Colonic mucosa (tissue), 4 donors: Measurements from ENCODE around the gene SLC6A6. TPM values are rescaled to one million over a fixed set of nuclear protein-coding genes. Genes with fewer than 3 reads are reported as not detected.

Source experiments
- DNase-seq: peaks from one replicate; pipeline ENCODE4 v3.0.0-alpha.2; 2020
- H3K27ac ChIP-seq: fragments of 200-600 bp; one replicate; pipeline ENCODE4 v1.8.0; 2021
- H3K27me3 ChIP-seq: fragments of 200-600 bp; one replicate; pipeline ENCODE4 v1.8.0; 2021
- H3K36me3 ChIP-seq: fragments of 200-600 bp; one replicate; pipeline ENCODE4 v1.8.0; 2021
- H3K4me1 ChIP-seq: fragments of 200-600 bp; one replicate; pipeline ENCODE4 v1.8.0; 2021; ENCODE audit warnings: mild to moderate bottlenecking
- H3K4me3 ChIP-seq: fragments of 200-600 bp; one replicate; pipeline ENCODE4 v1.8.0; 2021
- H3K9ac ChIP-seq, 2 donors: one replicate each; pipeline ENCODE4 v1.7.0; 2013; ENCODE audit warnings: control low read depth in 2 of 2, low read depth in 2 of 2, low read length in 2 of 2
- H3K9me3 ChIP-seq: fragments of 200-600 bp; one replicate; pipeline ENCODE4 v1.8.0; 2021
- CTCF ChIP-seq: fragments of 200-600 bp; IDR thresholded peaks from one replicate; pipeline ENCODE4 v1.8.0; 2022; ENCODE audit warnings: antibody characterized with exemption, mild to moderate bottlenecking
- intact Hi-C: fragments of 100-400 bp; cut with DNase I; formaldehyde crosslinking; loops from one replicate; pipeline ENCODE4 v1.14.1; 2022
- total RNA-seq, 2 donors: library from RNA; stranded (reverse); fragmentation: NEBNext Ultra II Directional in 1 of 2; extraction: Animal tissue kit (Norgen Biotek cat#: 25700) in 1 of 2; gene quantifications; one replicate each; pipeline ENCODE4 v1.2.1, GENCODE V29; 2021
- donor health status: healthy.
- donor health status: DM: no; HTN: no; CAD: no.
- donor health status: DM: no; HTN: no; CAD: no.

SLC6A6 gene
- total RNA-seq, 2 donors from 2014 or later: 7.2 to 13.0 TPM

GRCh38 chr3:14481018-14481645 lies 78.7 kb downstream of the SLC6A6 start:
- Histone ChIP-seq H3K9me3 (no peaks in the 10 kb centered on the region), H3K36me3 (no peaks in the 10 kb centered on the region), H3K27ac (no peak overlapping the region), H3K4me1 (no peaks in the 10 kb centered on the region), H3K9ac (no peak overlapping the region), H3K27me3 (no peaks in the 10 kb centered on the region), H3K4me3 (no peak overlapping the region)
- intact Hi-C loops: no loop called here
- DNase-seq: no peak
- no peak for TF ChIP-seq CTCF

- no peak overlapping the region for H3K27ac ChIP-seq
- H3K9ac ChIP-seq: no peak overlapping the region
Observed at GRCh38 chr3:14481646-14482036, 79.2 kb downstream of the SLC6A6 start.

GRCh38 chr3:14482271-14482721 lies 79.9 kb downstream of the SLC6A6 start:
- intact Hi-C loops: no loop called here
- Histone ChIP-seq H3K9me3 (no peaks in the 10 kb centered on the region), H3K36me3 (no peaks in the 10 kb centered on the region), H3K27ac (no peak overlapping the region), H3K9ac (no peak overlapping the region), H3K27me3 (no peaks in the 10 kb centered on the region), H3K4me3 (no peak overlapping the region), H3K4me1 (no peaks in the 10 kb centered on the region)
- TF ChIP-seq CTCF: no peak
- DNase-seq: no peak

More at GRCh38 chr3:14481646-14482036, 79.2 kb downstream of the SLC6A6 start:
- H3K36me3 ChIP-seq: no peaks in the 10 kb centered on the region
- intact Hi-C loops: no loop called here
- H3K4me1 ChIP-seq: no peaks in the 10 kb centered on the region
- H3K4me3 ChIP-seq: no peak overlapping the region
- H3K9me3 ChIP-seq: no peaks in the 10 kb centered on the region
- TF ChIP-seq CTCF: no peak
- H3K27me3 ChIP-seq: no peaks in the 10 kb centered on the region
- no peak for DNase-seq

- no peak for DNase-seq
- TF ChIP-seq CTCF: no peak
- Histone ChIP-seq H3K36me3 (no peaks in the 10 kb centered on the region), H3K4me3 (no peak overlapping the region), H3K27ac (no peak overlapping the region), H3K9me3 (no peaks in the 10 kb centered on the region), H3K9ac (no peak overlapping the region), H3K4me1 (no peaks in the 10 kb centered on the region), H3K27me3 (no peaks in the 10 kb centered on the region)
- intact Hi-C loops: no loop called here
Observed at GRCh38 chr3:14483286-14483685, 80.9 kb downstream of the SLC6A6 start.

GRCh38 chr3:14484741-14485140 lies 82.3 kb downstream of the SLC6A6 start:
- Histone ChIP-seq H3K36me3 (no peaks in the 10 kb centered on the region), H3K4me1 (no peaks in the 10 kb centered on the region), H3K9me3 (no peaks in the 10 kb centered on the region), H3K9ac (no peak overlapping the region), H3K27ac (no peak overlapping the region), H3K4me3 (no peak overlapping the region), H3K27me3 (no peaks in the 10 kb centered on the region)
- no peak for TF ChIP-seq CTCF
- intact Hi-C loops: no loop called here
- DNase-seq: no peak
